NCI-H2196 (cell line): Measurements from ENCODE around the gene GBP7.
"Not testable (repeated sequence)": the region's sequence is repeated elsewhere in the genome, so short reads cannot be mapped to it uniquely, and the experiment has no call there.

Experiments
- DNase-seq: peaks from one replicate; lab custom pipeline; 2025; ENCODE audit not compliant: unreplicated experiment; lab: John Stamatoyannopoulos, UW

The GBP7 gene

GRCh38 chr1:89175601-89176256, at the start of gene GBP7:
GBP7 (minus strand) TSS chr1:89176003; CDS start chr1:89171935, 4,068 bp downstream.
- DNase-seq = no peak

- no peak for DNase-seq
Observed at GRCh38 chr1:89221341-89221740, 45.5 kb upstream of the GBP7 start.

- DNase-seq = not testable (repeated sequence)
Observed at GRCh38 chr1:89219851-89220250, 44.0 kb upstream of the GBP7 start.

GRCh38 chr1:89218941-89219340, 43.1 kb upstream of the GBP7 start:
- not testable (repeated sequence) for DNase-seq

DNA sequence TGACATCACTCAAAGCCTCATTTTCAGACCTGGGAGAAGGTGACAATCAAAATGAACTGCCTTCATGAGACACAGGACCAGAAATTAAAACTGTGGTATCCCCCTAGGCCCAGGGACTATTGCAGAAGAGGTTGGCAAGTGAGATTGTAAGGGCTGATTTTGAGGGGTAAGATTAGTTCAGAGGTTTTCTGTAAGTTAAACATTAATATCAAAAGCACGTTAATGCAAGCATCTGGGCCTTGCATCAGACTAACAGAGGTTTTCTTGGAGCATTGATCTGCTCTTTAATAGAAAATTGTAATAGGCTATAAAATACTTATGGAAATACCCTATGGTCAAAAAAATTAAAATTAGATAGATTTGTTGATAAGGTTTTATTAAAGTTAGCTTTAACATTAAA, 37.5 kb upstream of the GBP7 start:
- no peak for DNase-seq

DNA sequence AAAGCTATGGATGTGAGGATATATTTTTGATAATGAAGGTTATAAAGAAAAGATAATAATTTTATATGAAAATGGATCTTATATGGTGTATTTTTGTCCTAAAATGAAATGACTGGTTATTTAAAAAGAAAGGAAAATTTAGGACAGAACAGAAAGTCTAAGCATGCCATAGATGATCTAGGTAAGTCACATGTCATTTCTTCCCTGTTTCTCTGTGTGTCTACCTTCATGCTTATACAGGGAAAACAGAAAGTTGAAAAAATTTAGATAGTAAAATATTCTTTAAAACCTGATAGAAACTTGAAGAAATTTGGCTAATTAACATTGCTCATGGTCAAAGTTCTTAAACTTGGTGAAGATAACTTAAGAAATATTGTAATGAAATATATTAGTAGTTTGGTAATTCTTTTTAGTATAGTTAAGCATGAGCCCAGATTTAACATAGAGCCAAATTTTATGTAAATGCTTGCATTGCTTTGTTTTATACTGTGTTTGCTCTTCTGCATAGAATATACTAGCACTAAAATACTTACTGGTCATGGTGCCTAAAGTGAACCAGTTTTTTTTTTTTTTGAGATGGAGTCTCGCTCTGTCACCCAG, 35.3 kb upstream of the GBP7 start:
- DNase-seq = no peak

GRCh38 chr1:89206373-89206772, 30.6 kb upstream of the GBP7 start:
- DNase-seq = no peak

- DNase-seq = no peak
Observed at GRCh38 chr1:89203166-89203565, 27.4 kb upstream of the GBP7 start.

DNA sequence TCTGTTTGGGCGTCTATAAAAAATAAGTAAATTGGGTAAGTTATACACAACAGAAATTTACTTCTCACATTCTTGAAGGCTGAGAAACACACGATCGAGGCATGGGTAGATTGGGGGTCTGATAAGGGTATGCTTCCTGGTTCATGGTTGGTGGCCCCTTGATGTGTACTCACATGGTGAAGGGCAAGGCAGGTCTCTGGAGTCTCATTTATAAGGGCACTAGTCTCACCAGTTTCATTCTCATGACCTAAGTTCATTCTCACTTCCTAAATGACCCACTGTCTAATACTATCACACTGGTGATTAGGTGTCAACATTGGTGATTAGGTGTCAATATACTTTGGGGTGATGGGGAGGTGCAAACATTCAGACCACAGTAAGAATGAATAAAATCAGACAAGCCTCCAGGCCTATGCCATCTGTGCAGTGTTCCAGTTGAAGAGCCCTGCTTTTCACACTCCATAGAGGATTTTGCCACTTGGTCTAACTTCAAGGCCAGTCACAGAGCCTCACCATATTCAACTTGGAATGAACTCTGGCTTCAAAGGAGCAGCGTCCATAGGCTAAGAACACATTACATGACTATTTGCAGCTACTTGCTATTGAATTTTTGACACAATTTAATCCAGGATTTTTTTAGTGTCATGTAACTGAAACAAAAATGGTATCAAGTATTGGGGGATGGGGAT, 25.4 kb upstream of the GBP7 start:
- DNase-seq = no peak

DNA sequence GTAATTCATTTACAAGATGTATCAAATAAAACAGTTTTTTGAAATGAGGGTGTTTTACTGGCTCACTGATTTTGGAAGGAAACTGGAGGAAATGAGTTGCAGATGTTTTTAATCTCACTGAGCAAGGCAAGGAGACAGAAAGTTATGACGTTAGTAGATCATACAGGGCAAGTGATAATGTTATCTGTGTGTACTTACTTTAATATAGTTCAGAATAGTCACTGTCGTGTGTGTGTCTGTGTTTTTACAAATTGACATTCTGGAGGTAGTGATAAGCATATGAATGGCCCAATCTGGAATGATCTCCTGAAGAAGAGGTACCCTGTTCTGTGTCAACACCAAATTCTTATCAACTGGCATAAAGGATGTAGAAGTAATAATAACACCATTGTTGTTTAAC, 24.9 kb upstream of the GBP7 start:
- DNase-seq = no peak

- DNase-seq = no peak
Observed at GRCh38 chr1:89199525-89200031, 23.8 kb upstream of the GBP7 start.

DNA sequence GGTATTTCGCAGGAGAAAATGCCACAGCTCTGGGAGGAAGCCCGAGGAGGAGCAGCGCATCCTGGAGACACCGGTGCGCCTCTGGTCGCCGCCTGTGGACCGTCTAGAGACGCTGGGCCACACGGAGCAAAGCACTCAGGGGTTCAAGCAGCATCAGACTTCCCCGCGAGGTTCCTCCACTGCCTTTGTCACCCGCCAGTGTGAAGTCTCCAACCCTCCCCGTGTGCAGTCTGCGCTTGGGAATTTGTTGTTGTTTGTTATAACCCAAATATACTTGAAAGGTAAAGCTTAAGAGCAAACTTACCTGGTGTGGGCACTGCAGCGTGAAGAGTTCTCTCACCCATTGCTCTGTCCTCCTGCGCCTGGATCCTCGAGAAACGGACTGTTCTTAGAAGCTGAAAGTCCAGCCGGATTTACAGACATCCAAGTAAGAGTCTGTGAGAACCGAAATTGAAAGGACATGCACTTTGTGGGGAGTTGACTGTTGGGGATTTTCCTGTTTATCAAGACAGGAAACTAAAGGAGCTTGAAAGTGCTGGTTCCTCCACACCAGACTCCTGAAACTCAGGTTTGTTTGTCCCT, 22.8 kb upstream of the GBP7 start, which contains the start of gene GBP4:
Gene GBP4, minus strand, starts transcription at position 452 of the 582 bp plus-strand sequence. Its CDS starts 108 bp downstream, at position 344.
- DNase-seq = no peak

DNA sequence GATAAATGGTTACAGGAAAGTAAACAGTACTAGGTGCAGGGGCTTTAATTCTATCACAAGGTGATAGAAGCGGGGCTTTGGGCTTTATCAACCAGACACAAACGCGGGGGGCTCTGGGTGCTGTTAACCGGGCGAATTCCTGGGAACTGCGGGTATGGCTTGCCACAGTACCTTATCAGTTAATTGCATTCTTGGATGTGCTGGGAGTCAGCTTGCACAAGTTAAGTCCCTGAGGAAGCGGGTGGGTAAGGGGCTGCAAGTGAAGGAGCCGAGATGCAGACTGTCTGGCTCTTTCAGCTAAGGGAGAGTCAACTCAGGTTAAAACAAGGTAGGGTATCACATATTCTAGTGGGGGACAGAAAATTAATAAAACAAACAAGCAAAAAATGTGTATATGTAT, 22.3 kb upstream of the GBP7 start:
- no peak for DNase-seq

GRCh38 chr1:89195476-89195875, 19.7 kb upstream of the GBP7 start:
- no peak for DNase-seq

DNA sequence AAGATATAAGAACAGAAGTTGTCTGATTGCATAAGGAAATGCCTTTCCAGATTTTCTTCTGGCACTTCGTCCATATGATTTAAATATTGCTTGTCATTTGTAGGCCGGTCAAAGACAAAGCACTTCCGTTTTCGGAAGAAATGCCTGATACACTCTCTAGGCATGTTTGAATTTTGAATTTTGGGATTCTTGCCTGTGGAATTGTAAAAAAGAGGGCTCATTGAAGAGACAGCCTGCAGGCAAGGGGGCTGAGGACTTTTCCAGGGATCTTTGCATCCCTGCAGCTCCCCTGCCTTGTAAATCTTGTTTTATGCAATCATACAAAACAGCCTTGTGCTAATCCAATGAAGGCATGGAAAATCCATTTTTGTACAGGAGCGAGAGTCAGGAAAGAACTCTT, 15.5 kb upstream of the GBP7 start:
- DNase-seq = no peak

DNA sequence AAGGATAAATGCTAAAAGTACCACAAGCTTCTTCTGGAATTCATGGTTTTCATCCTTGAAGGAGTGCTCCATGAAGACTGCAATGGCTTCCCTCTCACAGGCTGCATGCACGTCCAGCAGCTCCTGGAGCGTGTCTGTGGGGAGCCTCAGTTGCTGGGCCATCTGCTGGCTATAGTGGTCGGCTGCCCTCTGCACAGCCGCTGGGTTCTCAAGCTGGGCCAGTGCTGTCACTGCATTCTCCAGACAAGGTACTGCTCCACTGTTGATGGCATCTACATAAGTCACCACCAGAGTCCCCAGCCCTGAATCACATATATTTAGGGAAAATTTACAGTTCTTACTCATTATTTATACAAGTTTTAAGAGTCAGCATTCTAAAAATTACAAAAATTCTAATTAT, 14.2 kb upstream of the GBP7 start:
- DNase-seq = no peak

GRCh38 chr1:89179343-89179742, 3.5 kb upstream of the GBP7 start:
- no peak for DNase-seq

DNA sequence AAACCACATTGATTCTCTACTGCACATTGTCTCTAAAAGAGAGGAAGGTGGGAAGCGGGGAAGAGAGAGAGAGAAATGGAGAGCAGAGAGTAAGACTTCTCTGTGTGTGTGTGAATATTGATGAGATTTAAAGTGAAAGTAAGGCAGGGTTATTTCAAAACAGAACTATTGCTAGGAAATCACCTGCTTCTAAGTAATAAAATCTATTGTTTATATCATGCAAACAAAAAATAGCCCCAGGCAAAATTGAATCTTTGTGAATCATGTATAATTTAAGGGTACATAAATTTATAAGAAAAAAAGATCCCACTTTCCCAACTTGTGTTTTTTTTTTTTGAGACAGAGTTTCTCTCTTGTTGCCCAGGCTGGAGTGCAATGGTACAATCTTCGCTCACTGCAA, 1.2 kb upstream of the GBP7 start:
- DNase-seq = no peak

GRCh38 chr1:89174491-89174890, 1.3 kb downstream of the GBP7 start:
- no peak for DNase-seq

GRCh38 chr1:89172468-89173143, 3.2 kb downstream of the GBP7 start:
- no peak for DNase-seq

DNA sequence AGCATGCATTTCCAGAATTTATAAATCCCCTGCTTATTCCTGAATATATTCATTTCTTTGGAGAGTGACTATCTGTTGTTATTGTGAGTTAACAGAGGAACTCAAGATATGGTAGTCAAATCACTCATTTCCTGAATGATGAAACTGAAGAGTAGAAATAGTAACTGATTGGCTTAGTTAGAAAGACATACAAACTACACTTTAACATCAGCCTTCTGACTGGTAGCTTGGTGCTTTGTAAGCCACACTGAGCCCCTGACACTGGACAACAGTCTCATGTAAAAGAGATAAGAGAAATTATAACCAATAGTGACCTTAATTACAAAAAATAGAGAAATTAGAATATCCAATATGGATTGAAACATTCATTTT, 4.8 kb downstream of the GBP7 start:
- DNase-seq = no peak
